Chondrocyte (in vitro differentiated cells): ENCODE results near the gene ATXN7L2. TPM values are rescaled to one million over a fixed set of nuclear protein-coding genes. Genes with fewer than 3 reads are reported as not detected.

ENCODE experiments used
- DNase-seq: peaks from one replicate; pipeline ENCODE4 v3.0.0; 2021; ENCODE audit warnings: mixed read lengths, low spot score
- H3K27ac Mint-ChIP-seq: one replicate; pipeline ENCODE4 v1.8.0; 2021; ENCODE audit warnings: mild to moderate bottlenecking, moderate library complexity, mixed read lengths; ENCODE audit not compliant: unreplicated experiment
- H3K27me3 Mint-ChIP-seq: 2 replicates; pipeline ENCODE4 v1.8.0; 2021; ENCODE audit warnings: low read depth, mixed read lengths
- H3K36me3 Mint-ChIP-seq: 2 replicates; pipeline ENCODE4 v1.8.0; 2021; ENCODE audit warnings: low read depth, mixed read lengths
- H3K4me1 Mint-ChIP-seq: 2 replicates; pipeline ENCODE4 v1.8.0; 2021; ENCODE audit warnings: low read depth, mild to moderate bottlenecking, mixed read lengths
- H3K4me3 Mint-ChIP-seq: one replicate; pipeline ENCODE4 v1.8.0; 2021; ENCODE audit warnings: mild to moderate bottlenecking, moderate library complexity, mixed read lengths; ENCODE audit not compliant: unreplicated experiment
- H3K9me3 Mint-ChIP-seq: 2 replicates; pipeline ENCODE4 v1.8.0; 2021; ENCODE audit warnings: low read depth, mixed read lengths
- CTCF ChIP-seq: fragments of 200-600 bp; sonication (generic); IDR thresholded peaks from 2 replicates; pipeline ENCODE4 v1.5.0; 2021; ENCODE audit warnings: antibody characterized with exemption, mild to moderate bottlenecking, moderate library complexity
- total RNA-seq: library from RNA; stranded (reverse); gene quantifications from 3 replicates; pipeline ENCODE4 v1.2.1, GENCODE V29; 2021

ATXN7L2 gene
- total RNA-seq, 1 donor from 2014 or later, result 3.6 TPM

- Mint-ChIP-seq H3K4me3 (no peak overlapping the region), H3K27ac (peak overlapping the region; percentile 61), H3K36me3 (peaks cover 2% of the 10 kb centered on the region), H3K9me3 (no peaks in the 10 kb centered on the region), H3K27me3 (no peaks in the 10 kb centered on the region), H3K4me1 (peaks cover 60% of the 10 kb centered on the region)
- no peak for TF ChIP-seq CTCF
- no peak for DNase-seq
Observed at GRCh38 chr1:109499081-109499480, 15.4 kb downstream of the ATXN7L2 start.

- DNase-seq, result no peak
- Mint-ChIP-seq H3K36me3 (peaks cover 2% of the 10 kb centered on the region), H3K4me3 (no peak overlapping the region), H3K9me3 (no peaks in the 10 kb centered on the region), H3K4me1 (peaks cover 51% of the 10 kb centered on the region), H3K27me3 (no peaks in the 10 kb centered on the region), H3K27ac (peak overlapping the region; percentile 61)
- peak; percentile 70 for TF ChIP-seq CTCF
Observed at GRCh38 chr1:109499661-109500536, 16.2 kb downstream of the ATXN7L2 start.

- no peak for DNase-seq
- Mint-ChIP-seq H3K4me3 (no peak overlapping the region), H3K27me3 (no peaks in the 10 kb centered on the region), H3K9me3 (no peaks in the 10 kb centered on the region), H3K36me3 (peaks cover 2% of the 10 kb centered on the region), H3K27ac (peak overlapping the region; percentile 80), H3K4me1 (peaks cover 43% of the 10 kb centered on the region)
- TF ChIP-seq CTCF, result no peak
Observed at GRCh38 chr1:109500941-109501381, 17.3 kb downstream of the ATXN7L2 start.

- Mint-ChIP-seq H3K27me3 (no peaks in the 10 kb centered on the region), H3K27ac (no peak overlapping the region), H3K4me3 (no peak overlapping the region), H3K9me3 (no peaks in the 10 kb centered on the region), H3K36me3 (no peaks in the 10 kb centered on the region), H3K4me1 (peaks cover 43% of the 10 kb centered on the region)
- TF ChIP-seq CTCF, result no peak
- DNase-seq, result no peak
Observed at GRCh38 chr1:109501644-109502363, 18.1 kb downstream of the ATXN7L2 start.

GRCh38 chr1:109502364-109502851 lies 18.7 kb downstream of the ATXN7L2 start:
- Mint-ChIP-seq H3K9me3 (no peaks in the 10 kb centered on the region), H3K4me1 (peaks cover 43% of the 10 kb centered on the region), H3K27me3 (no peaks in the 10 kb centered on the region), H3K27ac (no peak overlapping the region), H3K36me3 (no peaks in the 10 kb centered on the region), H3K4me3 (no peak overlapping the region)
- TF ChIP-seq CTCF, result no peak
- no peak for DNase-seq
